SK-N-SH (cell line): ENCODE measurements around the gene COL23A1.

Experiments used
- GABPA ChIP-seq: IDR thresholded peaks from 2 replicates; pipeline ENCODE4 v1.4.0; 2012; ENCODE audit warnings: low read depth, mild to moderate bottlenecking
- NFIC ChIP-seq: IDR thresholded peaks from 2 replicates; pipeline ENCODE4 v1.4.0; 2012; ENCODE audit warnings: borderline replicate concordance
- NRF1 ChIP-seq: IDR thresholded peaks from 2 replicates; pipeline ENCODE4 v1.6.1; 2012; ENCODE audit warnings: low read depth, mild to moderate bottlenecking, low read length
- SIN3A ChIP-seq: IDR thresholded peaks from 2 replicates; pipeline ENCODE4 v1.6.1; 2012; ENCODE audit warnings: low read depth, mild to moderate bottlenecking, low read length, moderate library complexity, borderline replicate concordance
- TEAD4 ChIP-seq: IDR thresholded peaks from 2 replicates; pipeline ENCODE4 v1.4.0; 2012; ENCODE audit warnings: mild to moderate bottlenecking, borderline replicate concordance; ENCODE audit not compliant: insufficient read depth
- TF ChIP-seq, protein P1 (sequence below): fragments of 200-600 bp; sonication (generic); IDR thresholded peaks from 2 replicates; pipeline ENCODE4 v1.6.1; 2017; ENCODE audit warnings: antibody characterized with exemption, mild to moderate bottlenecking, moderate library complexity

DNA sequence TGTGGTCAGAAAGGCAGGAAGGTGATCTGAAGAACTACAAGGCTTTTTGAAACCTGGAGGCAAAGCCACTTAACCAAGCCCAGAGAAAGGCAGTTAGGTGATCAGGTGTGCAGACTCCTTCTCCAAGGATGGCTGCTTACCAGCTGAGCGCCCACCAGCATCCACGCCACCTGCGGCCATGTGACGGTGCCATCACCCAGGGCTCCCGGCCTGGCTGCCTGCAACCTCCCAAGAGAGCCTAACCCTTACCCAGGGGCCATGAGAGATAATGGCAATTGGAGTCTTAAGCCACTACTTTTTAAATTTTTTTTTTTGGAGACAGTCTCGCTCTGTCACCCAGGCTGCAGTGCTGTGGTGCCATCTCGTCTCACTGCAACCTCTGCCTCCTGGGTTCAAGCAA, 324.4 kb downstream of the COL23A1 start:
- TF ChIP-seq, protein P1, sequence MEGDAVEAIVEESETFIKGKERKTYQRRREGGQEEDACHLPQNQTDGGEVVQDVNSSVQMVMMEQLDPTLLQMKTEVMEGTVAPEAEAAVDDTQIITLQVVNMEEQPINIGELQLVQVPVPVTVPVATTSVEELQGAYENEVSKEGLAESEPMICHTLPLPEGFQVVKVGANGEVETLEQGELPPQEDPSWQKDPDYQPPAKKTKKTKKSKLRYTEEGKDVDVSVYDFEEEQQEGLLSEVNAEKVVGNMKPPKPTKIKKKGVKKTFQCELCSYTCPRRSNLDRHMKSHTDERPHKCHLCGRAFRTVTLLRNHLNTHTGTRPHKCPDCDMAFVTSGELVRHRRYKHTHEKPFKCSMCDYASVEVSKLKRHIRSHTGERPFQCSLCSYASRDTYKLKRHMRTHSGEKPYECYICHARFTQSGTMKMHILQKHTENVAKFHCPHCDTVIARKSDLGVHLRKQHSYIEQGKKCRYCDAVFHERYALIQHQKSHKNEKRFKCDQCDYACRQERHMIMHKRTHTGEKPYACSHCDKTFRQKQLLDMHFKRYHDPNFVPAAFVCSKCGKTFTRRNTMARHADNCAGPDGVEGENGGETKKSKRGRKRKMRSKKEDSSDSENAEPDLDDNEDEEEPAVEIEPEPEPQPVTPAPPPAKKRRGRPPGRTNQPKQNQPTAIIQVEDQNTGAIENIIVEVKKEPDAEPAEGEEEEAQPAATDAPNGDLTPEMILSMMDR: no peak
- TF ChIP-seq GABPA: no peak
- no peak for TF ChIP-seq NRF1
- no peak for TF ChIP-seq TEAD4
- TF ChIP-seq NFIC: no peak
- no peak for TF ChIP-seq SIN3A
